Astrocyte (in vitro differentiated cells and primary cell): ENCODE measurements around the gene ADIPOQ.
"Not testable (repeated sequence)": the region's sequence is repeated elsewhere in the genome, so short reads cannot be mapped to it uniquely, and the experiment has no call there.

ENCODE experiments used
- CTCF ChIP-seq: IDR thresholded peaks from 2 replicates; pipeline ENCODE4 v1.5.1; 2011; ENCODE audit warnings: low read depth, mild to moderate bottlenecking, inconsistent platforms, low read length, moderate library complexity; ENCODE audit not compliant: insufficient read depth
- EZH2 ChIP-seq: IDR thresholded peaks from 2 replicates; pipeline ENCODE4 v1.6.1; 2012; ENCODE audit warnings: mild to moderate bottlenecking, low read length, inconsistent platforms; ENCODE audit not compliant: insufficient read depth

- TF ChIP-seq EZH2, CTCF: not testable (repeated sequence)
Measured at GRCh38 chr3:186874841-186875240, 32.3 kb downstream of the ADIPOQ start.
